ENCODE results near the gene AP5M1. TPM values are rescaled to one million over a fixed set of nuclear protein-coding genes. Genes with fewer than 3 reads are reported as not detected.
A peak's percentile ranks its signal among the peaks of the same experiment; 100 is the strongest.

The AP5M1 gene
- total and polyA plus RNA-seq, 2 of the 13 experiments (the other 11 are each of a cell fraction or from before 2014, with no cell fraction given), result 14.8 to 35.0 TPM

- no peak for TF ChIP-seq ZKSCAN5 (CRISPR knock-in tag; IDR thresholded peaks at IDR 0.05)
- peak; percentile 50; the same call in 1 of the 2 replicates for TF ChIP-seq TBX2 (CRISPR knock-in tag; IDR thresholded peaks at IDR 0.05; ENCODE audit: borderline replicate concordance)
- TF ChIP-seq ZNF749 (CRISPR knock-in tag; IDR thresholded peaks at IDR 0.05; ENCODE audit: borderline replicate concordance), result 0 out of 2 replicates have a peak, but pooled peaks have one; percentile 40
- TF ChIP-seq PRDM15 (CRISPR knock-in tag; IDR thresholded peaks at IDR 0.05), result peak; percentile 89
- peak; percentile 75; the same call in 1 of the 3 replicates for TF ChIP-seq MXI1 (IDR thresholded peaks at IDR 0.05; ENCODE audit: borderline replicate concordance, low read depth, low read length)
- peak; percentile 90 for TF ChIP-seq TFDP1 (CRISPR knock-in tag; IDR thresholded peaks at IDR 0.05; ENCODE audit: borderline replicate concordance)
- TF ChIP-seq ZSCAN5A (CRISPR knock-in tag; IDR thresholded peaks at IDR 0.05; ENCODE audit: borderline replicate concordance), result no peak
- TF ChIP-seq AKNA (CRISPR knock-in tag; IDR thresholded peaks at IDR 0.05; ENCODE audit: borderline replicate concordance), result no peak
Measured at GRCh38 chr14:57268161-57269069, at the start of gene AP5M1, which contains the start of gene EXOC5 (continued).
